Measurements from ENCODE around the gene FCHO2.

FCHO2 gene

GRCh38 chr5:73031839-73032238 is 76.0 kb downstream of the FCHO2 start:
- no peak for DNase-seq

- DNase-seq, result no peak
Observed at GRCh38 chr5:73032635-73033034, 76.8 kb downstream of the FCHO2 start.

- no peak for DNase-seq
Observed at GRCh38 chr5:73037545-73037944, 81.7 kb downstream of the FCHO2 start.

GRCh38 chr5:73039082-73039481 is 83.2 kb downstream of the FCHO2 start:
- no peak for DNase-seq

- DNase-seq, result no peak
Observed at GRCh38 chr5:73042993-73043392, 87.2 kb downstream of the FCHO2 start.

GRCh38 chr5:73044546-73044945 is 88.7 kb downstream of the FCHO2 start:
- DNase-seq, result no peak

- no peak for DNase-seq
Observed at GRCh38 chr5:73045623-73046022, 89.8 kb downstream of the FCHO2 start.

GRCh38 chr5:73061593-73061992 is 105.8 kb downstream of the FCHO2 start:
- DNase-seq, result no peak

- no peak for DNase-seq
Observed at GRCh38 chr5:73066466-73066865, 110.6 kb downstream of the FCHO2 start.

- DNase-seq, result no peak
Observed at GRCh38 chr5:73067213-73067612, 111.4 kb downstream of the FCHO2 start.

- no peak for DNase-seq
Observed at GRCh38 chr5:73081093-73081492, 125.3 kb downstream of the FCHO2 start.

GRCh38 chr5:73088026-73088425 is 132.2 kb downstream of the FCHO2 start:
- no peak for DNase-seq

- DNase-seq, result no peak
Observed at GRCh38 chr5:73093943-73094342, 138.1 kb downstream of the FCHO2 start.

GRCh38 chr5:73094415-73094814 is 138.6 kb downstream of the FCHO2 start:
- no peak for DNase-seq

GRCh38 chr5:73095564-73096238 is 139.9 kb downstream of the FCHO2 start:
- no peak for DNase-seq

GRCh38 chr5:73096239-73096575 is 140.4 kb downstream of the FCHO2 start:
- DNase-seq, result no peak

- DNase-seq, result no peak
Observed at GRCh38 chr5:73097740-73098139, 141.9 kb downstream of the FCHO2 start.

GRCh38 chr5:73100109-73100508 is 144.3 kb downstream of the FCHO2 start:
- no peak for DNase-seq

GRCh38 chr5:73103870-73104299 is 148.0 kb downstream of the FCHO2 start:
- no peak for DNase-seq

- no peak for DNase-seq
Observed at GRCh38 chr5:73104326-73104725, 148.5 kb downstream of the FCHO2 start.

GRCh38 chr5:73106335-73106734 is 150.5 kb downstream of the FCHO2 start:
- no peak for DNase-seq

- DNase-seq, result no peak
Observed at GRCh38 chr5:73110190-73110589, 154.3 kb downstream of the FCHO2 start.

GRCh38 chr5:73111536-73111935 is 155.7 kb downstream of the FCHO2 start:
- DNase-seq, result no peak

GRCh38 chr5:73112359-73112758 is 156.5 kb downstream of the FCHO2 start:
- no peak for DNase-seq

GRCh38 chr5:73114044-73114688 is 158.3 kb downstream of the FCHO2 start:
- no peak for DNase-seq
